Measurements from ENCODE around the gene AK4. TPM values are rescaled to one million over a fixed set of nuclear protein-coding genes. Genes with fewer than 3 reads are reported as not detected.

AK4 gene
- total RNA-seq, 1 donor from 2014 or later = 52.9 TPM

- TF ChIP-seq CTCF (IDR thresholded peaks at IDR 0.05; ENCODE audit: insufficient read depth, low read length, severe bottlenecking) = no peak
- peaks cover 1% of the 10 kb centered on the region for H3K36me3 ChIP-seq (ENCODE audit: control insufficient read depth, insufficient read depth, low read length)
- H3K4me3 ChIP-seq (ENCODE audit: low read depth, low read length) = no peak overlapping the region
- FAIRE-seq (no peak), DNase-seq (ENCODE audit: low read depth) (no peak)
- no peaks in the 10 kb centered on the region for H3K27me3 ChIP-seq (ENCODE audit: control insufficient read depth, insufficient read depth, low read length)
Observed at GRCh38 chr1:65208563-65208973, 60.6 kb downstream of the AK4 start.

- H3K4me3 ChIP-seq (ENCODE audit: low read depth, low read length) = no peak overlapping the region
- DNase-seq (ENCODE audit: low read depth) (peak; percentile 45), FAIRE-seq (no peak)
- H3K36me3 ChIP-seq (ENCODE audit: control insufficient read depth, insufficient read depth, low read length) = peaks cover 1% of the 10 kb centered on the region
- TF ChIP-seq CTCF (IDR thresholded peaks at IDR 0.05; ENCODE audit: insufficient read depth, low read length, severe bottlenecking) = peak; percentile 46
- H3K27me3 ChIP-seq (ENCODE audit: control insufficient read depth, insufficient read depth, low read length) = no peaks in the 10 kb centered on the region
Observed at GRCh38 chr1:65209005-65209885, 61.2 kb downstream of the AK4 start.

GRCh38 chr1:65210325-65210724 lies 62.3 kb downstream of the AK4 start:
- no peak for TF ChIP-seq CTCF (IDR thresholded peaks at IDR 0.05; ENCODE audit: insufficient read depth, low read length, severe bottlenecking)
- DNase-seq (ENCODE audit: low read depth) (no peak), FAIRE-seq (no peak)
- H3K4me3 ChIP-seq (ENCODE audit: low read depth, low read length) = no peak overlapping the region
- no peaks in the 10 kb centered on the region for H3K27me3 ChIP-seq (ENCODE audit: control insufficient read depth, insufficient read depth, low read length)
- H3K36me3 ChIP-seq (ENCODE audit: control insufficient read depth, insufficient read depth, low read length) = peaks cover 1% of the 10 kb centered on the region

- H3K36me3 ChIP-seq (ENCODE audit: control insufficient read depth, insufficient read depth, low read length) = peaks cover 1% of the 10 kb centered on the region
- no peak for FAIRE-seq
- no peak overlapping the region for H3K4me3 ChIP-seq (ENCODE audit: low read depth, low read length)
- DNase-seq (ENCODE audit: low read depth) = no peak
- no peaks in the 10 kb centered on the region for H3K27me3 ChIP-seq (ENCODE audit: control insufficient read depth, insufficient read depth, low read length)
- no peak for TF ChIP-seq CTCF (IDR thresholded peaks at IDR 0.05; ENCODE audit: insufficient read depth, low read length, severe bottlenecking)
Observed at GRCh38 chr1:65211331-65211730, 63.3 kb downstream of the AK4 start.

- no peak for TF ChIP-seq CTCF (IDR thresholded peaks at IDR 0.05; ENCODE audit: insufficient read depth, low read length, severe bottlenecking)
- no peaks in the 10 kb centered on the region for H3K27me3 ChIP-seq (ENCODE audit: control insufficient read depth, insufficient read depth, low read length)
- H3K36me3 ChIP-seq (ENCODE audit: control insufficient read depth, insufficient read depth, low read length) = peaks cover under 1% of the 10 kb centered on the region
- DNase-seq (ENCODE audit: low read depth) (no peak), FAIRE-seq (no peak)
- H3K4me3 ChIP-seq (ENCODE audit: low read depth, low read length) = no peak overlapping the region
Observed at GRCh38 chr1:65213271-65214023, 65.4 kb downstream of the AK4 start.

All from bronchial epithelial cell (primary cell).